Stimulated activated CD4-positive, alpha-beta T cell treated with anti-CD3 and anti-CD28 coated beads, Interleukin-1b, Interleukin-23, amount 100 ng/mL, for 24 hours (primary cell): ENCODE results near the gene PHACTR3.

ENCODE experiments used
- DNase-seq, 4 experiments: peaks; one replicate each; pipeline ENCODE4 v3.0.0-alpha.2; 2020; ENCODE audit warnings: low read depth in 4 of 4, low spot score in 1 of 4

PHACTR3 gene

DNA sequence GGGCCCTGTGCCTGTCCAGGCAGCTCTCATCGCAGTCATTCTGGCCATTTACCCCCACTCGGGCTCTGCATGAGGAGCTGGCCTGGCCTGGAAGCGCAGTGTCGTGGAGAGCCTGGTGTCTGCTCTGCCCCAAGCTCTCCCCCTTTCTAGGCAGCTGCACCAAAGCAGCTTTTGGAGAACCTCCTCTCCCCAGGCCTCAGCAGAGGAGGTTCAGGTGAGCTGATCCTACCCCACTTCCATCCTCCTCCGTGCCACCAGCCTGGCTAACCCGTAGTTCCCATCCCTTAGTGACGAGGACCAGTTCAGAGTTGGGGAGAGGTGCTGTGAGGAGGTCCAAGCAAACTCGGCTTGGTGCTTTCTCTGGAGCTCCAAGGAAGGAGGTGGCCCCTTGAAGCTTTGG lies 30.5 kb upstream of the PHACTR3 start:
- DNase-seq = no peak

DNA sequence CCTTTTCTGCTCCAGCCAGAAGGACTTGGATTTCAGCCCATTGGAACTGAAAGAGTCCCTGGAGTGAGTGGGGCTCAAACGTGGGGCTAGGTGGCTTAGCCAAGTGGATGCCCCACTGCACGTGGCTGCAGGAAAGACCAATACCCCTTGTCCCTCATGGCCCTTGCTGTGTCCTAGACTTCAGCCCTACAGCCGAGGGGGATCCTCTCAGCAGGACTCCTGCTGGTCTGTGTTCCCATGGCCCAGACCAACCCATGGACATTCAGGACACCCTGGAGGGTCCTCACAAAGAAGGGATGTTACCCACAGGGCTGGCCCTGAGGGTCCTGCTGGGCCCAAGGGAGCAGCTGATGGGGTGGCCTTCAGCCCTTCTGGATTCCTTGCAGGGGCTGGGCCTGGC lies 30.0 kb upstream of the PHACTR3 start:
- no peak for DNase-seq

DNA sequence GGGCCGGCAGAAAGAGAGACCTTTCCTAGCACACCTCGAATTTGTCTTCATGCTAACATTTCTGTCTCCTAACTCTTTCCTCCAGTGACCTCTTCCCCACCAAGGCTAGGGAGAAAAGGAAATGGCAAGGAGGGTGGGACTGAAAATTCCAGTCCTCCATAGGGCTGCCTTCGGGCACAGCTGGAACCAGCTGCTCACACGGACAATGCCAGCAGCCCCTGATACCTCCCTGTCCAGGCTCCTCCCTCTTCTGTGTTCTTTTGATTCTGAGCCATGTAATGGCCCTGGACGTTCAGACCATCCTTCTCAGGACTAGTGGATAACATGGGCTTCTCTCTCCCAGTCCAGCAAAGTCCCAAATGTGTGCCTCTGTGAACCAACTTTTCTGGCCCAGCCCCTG lies 29.1 kb upstream of the PHACTR3 start:
- no peak for DNase-seq

DNA sequence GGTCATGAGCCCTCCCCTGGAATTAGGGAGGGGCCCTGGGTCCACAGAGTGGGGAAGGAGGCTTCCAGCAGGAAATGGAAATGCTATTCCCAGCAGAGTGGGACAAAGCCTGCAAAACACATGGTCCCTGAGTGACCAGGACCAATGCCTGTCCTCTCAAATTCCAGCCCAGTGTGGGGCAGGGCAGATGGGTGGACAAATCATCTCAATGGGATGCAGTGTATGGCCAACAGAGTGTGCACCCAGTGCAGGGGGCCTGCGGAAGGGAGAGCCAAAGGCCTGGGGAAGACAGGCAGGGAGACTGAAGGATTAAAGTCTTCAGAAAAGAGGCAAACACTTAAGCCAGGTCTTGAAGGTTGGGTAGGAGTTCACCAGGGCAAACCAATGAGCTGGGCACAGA lies 28.7 kb upstream of the PHACTR3 start:
- no peak for DNase-seq

DNA sequence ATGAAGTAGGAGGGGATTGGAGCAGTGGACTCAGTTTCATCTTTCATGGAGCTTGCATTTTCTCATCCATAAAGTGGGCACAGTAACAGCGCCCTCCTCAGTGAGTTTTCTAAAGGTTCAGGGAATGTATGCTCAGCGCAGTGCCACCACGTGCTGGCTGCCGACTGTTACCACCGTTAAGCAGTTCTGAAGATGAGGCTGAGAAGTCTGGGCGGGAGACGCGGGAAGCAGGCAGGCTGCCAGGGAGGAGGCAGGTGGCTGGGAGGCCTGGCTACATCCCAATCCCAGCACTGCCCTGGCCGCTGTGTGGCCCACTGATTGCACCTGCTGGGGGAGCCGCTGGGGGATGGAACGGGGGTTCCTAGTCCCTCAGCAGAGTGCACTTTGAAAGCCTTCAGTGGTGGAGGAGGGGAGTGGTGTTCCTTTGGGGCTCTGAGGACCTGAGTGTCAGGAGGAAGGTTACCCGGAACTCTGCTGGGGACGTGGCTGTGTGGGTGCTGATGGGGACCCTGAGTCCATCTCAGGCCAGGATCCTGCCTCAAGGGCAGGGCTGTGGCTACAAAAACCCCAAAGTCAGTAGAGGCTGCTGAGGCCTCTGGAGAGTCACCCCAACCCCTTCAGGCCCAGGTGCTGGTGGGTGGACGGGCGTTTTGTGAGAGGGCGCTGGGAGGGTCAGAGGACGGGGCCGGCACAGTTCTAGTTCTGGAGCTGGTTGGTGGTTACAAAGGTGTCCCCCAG lies 28.0 kb upstream of the PHACTR3 start:
- DNase-seq = no peak

DNA sequence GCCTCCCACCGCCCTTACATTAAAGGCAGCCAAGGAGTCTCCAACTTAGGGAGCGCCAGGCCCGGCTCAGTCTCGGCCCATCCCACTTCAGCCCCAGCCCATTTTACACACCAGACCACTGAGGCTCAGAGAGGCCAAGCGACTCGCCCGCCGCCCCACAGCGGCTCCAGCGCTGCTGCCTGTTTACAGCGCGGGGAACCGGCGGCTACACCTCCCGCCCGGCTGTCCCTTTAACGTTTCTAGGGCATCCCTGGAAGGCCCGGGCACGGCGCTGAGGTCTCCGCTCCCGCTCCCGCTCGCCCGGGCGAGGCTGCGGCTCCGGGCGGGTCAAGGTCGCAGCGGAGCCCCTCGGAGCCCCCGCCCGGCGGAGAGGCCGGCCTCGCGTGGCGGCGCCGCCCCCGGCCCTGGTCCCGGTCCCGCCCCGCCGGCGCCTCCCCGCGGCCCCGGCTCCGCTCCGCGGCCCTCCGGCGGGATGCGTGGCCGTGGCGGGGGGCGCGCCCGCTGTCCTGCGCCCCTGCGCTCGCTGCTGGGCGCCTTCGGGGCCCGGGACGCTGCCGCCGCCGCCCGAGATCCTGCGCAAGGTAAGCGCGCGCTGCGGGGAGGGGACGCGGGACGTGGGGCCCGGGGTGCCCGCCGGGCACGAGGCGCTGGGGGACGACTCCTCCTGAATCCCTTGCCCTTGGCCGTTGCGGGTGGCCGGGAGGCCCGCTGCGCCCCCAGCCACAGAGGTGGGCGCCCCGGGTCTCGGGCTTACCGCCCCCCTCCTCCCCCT lies 27.1 kb upstream of the PHACTR3 start:
- DNase-seq = no peak

DNA sequence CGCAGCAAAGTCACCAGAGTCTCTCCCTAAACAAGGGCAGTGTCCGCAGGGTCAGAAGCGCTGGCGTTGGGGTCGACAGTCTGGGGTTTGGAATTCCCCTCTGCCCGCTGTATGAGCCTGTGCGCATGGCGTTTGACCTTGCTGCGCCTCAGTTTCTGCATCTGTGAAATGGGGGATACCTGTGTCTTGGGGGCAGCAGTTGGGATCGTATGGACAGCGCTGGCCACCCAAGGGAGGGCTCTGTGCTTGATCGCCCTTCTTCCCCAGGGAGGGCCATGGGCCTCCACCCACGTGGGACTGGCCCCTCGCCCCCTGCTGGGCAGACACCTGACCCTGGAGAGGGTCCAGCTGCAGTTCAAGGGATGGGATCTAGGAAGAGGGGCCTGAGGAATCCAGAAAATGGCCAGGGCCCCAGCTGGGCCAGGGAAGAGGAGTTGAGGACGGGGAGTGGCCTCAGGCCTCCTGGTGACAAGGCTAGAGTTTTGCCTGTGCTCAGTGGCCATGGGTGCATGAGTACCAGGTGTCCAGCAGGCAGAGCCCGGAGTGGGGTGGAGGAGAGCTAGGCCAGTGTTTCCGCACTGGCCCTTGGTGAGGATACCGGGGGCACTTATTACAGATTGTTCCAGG lies 26.4 kb upstream of the PHACTR3 start:
- no peak for DNase-seq

DNA sequence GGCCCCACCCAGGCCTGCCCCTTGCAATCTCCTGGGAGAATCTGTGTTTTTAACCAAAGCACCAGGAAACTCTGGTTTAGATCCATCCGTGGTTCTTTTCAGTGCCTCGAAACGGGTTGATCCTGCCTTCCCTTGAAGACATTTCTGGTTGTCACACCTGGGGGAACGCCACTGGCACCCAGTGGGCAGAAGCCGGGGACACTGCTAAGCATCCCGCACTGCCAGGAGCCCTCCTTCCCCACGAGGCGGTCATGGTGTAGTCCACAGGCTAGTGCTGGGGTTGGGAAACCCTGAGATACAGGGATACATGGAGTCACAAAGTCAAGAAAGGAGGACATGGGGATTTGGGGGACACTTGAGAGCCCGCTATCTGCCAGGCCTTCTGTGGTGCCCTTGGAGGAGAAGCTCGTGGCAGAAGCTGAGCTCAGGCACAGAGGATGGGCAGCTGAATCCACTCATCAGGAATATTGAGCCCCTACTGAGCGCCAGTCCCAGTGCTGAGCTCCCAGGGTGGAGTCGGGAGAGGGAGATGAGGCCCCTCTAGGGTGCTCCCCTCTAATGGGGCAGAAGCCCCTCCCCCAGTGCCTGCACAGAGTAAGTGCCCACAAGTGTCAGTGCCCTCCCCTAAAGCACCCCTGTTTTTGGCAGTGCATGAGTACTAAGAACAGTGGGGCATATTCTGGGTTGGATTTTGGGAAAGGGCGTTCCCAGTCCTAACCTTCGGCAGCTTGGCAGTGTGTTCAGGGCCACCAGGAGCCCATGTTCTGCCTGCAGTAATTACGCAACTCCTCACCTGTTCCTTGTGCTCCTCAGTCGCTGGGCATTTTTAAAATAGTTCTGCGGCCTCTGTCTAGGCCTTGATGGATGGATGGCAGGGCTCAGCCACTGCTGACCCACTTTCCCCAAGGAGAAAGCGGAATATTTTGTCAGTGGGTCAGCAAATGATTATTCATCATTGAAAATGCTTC lies 25.6 kb upstream of the PHACTR3 start:
- DNase-seq = no peak

DNA sequence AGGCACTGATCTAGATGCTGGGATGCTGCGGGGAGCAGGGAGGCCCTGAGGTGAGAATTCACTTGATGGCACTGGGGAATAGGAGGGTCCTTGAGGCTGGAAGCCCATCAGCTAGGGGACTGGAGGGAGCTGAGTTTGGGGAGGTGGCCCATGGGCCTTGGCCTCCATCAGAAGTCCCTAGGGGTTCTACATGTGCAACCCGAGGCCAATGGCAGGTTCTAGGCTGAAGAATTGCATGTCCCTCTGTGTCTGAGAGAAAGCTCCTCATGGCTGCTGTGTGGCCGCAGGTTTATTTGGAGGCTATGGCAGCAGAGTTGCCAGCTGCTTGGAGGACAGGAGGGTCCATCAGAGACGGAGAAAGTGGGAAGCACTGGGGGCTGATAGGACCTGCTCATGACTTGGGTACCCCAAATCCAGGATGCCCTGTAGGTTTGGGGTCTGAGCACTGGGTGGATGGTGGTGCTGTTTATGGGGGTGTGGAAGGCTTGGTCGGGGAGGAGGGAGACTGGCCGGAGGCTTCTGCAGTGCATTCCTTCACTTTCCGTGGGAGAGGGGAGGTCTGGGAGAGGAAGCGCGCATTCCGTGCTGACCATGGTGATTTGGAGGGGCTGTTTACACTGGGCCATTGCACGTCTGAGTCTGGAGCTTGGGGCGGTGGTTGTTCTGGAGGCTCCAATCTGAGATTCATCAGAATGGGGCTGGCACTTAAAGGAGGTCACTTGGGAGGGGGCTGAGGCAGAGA lies 24.8 kb upstream of the PHACTR3 start:
- DNase-seq = no peak

DNA sequence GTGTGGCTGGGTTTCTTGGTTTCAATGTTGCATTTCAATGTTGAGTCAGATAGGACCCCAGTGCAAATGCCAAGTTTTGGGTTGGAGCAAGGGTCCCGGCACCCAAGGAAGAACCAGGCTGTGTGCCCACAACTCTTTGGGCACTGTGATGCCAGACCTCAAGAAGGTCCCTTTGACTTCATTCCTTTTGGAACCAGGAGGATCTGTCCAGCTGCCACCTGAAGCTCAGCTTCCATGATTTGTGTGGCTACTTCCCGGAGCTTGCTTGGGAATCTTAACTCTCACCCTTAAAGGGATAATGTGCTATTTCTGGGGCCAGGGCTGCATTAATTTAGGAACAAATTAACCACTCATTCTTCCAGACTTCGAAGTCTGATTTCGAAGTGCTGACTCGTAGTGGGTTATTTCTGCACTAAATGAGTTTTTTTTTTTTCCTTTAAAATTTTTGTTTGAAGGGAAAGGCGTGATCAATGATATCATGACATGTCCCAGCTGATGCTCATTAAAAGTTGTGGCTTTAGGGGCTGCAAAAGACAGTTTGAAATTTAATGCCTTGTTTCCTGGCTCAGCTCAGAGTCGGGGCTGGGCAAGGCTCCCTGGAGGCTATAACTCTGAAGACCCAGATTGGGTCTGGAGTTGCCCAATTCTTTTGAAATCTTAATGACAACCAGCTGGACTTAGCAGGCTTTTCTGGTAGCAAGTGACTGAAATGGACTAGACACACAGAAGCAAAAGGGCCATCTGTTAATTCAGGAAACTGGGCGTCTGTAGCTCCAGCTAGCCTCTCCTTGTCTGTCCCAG lies 24.0 kb upstream of the PHACTR3 start:
- no peak for DNase-seq

DNA sequence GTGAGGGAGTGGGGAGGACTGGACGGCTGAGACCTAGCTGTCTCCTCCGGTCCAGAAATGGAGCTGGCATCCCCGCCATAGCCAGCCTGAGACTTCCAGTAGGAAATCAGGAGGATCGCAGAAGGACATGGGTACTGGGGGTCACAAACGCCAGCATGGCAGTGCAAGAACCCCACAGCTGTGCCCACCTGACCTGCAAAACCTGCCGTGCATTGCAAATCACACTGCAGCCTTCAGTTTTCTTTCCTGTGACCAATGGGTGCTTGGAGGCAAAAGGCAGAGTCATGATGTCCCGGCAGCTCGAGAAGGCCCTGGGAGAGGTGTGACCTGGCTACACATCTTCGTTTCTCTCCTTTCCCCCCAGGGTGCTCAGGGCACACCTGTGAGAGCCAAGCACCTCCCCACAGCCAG lies 23.3 kb upstream of the PHACTR3 start:
- DNase-seq = no peak

DNA sequence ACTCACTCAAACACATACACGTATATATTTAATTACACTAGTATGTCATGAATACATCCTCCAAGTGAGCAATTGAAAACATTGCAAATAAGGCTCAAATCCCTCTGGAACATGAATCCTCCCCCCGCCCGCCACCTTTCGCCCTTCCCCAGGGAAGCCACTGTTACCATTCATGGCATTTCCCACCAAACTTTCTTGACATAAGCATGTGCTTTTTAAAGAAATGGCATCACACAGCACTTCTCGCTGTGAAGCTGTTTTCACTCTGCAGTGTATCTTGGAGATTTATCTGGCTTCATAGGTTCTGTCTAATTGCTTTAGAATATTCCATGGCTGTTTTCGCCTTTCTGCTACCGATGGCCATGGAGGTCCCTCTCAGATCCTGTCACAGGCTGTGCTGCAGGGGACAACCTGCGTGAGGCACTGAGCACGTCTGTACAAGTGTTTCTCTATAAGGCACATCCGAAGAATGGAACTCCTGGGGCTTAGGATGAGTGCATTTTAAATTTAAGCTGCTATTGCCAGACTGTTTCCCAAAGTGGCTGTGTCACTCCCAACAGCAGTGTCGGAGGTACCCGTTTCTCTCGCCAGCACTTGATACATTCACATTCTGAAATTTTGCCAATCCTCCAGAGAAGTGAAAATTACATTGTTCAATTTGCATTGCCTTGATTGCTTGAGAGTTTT lies 22.2 kb upstream of the PHACTR3 start:
- no peak for DNase-seq

DNA sequence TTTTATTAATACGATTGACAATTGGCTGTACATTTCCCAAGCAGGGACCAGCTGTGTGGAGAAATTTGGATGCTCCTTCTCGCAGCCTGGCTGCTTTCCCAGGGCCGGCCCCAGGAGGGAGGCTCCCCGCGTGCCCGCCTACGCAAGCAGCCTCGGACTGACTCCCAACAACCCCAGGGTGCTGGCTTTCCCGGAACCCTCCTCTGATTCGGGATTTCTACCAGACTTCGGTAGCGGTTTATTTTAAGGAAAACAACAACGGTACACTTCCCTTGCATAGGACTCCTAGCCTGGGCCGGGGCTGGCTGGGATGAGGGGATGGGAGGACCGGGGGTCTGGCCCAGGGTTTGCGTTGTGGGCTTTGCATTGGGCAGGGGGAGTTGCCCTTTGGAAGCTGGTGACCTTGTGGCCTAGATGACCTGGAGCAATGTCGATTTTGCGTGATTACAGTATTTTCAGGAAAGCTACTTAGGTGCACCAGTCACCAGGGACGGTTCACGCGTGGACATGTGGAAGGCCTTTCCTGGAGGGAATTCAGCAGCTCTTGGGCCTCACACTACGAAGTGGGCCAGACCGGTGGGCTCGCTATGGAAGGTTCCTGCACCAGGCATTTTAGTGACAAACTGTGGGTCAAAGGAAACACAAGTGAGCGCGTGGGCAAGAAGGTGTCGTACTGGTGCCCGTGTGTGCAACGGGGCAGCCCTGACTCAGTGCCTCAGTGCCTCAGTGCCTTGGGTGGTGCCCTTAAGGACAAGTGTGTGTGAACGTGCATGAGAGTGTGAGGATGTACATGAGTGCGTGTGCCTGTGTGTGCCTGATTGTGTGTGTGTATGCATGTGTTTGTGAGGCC lies 20.7 kb upstream of the PHACTR3 start:
- no peak for DNase-seq

DNA sequence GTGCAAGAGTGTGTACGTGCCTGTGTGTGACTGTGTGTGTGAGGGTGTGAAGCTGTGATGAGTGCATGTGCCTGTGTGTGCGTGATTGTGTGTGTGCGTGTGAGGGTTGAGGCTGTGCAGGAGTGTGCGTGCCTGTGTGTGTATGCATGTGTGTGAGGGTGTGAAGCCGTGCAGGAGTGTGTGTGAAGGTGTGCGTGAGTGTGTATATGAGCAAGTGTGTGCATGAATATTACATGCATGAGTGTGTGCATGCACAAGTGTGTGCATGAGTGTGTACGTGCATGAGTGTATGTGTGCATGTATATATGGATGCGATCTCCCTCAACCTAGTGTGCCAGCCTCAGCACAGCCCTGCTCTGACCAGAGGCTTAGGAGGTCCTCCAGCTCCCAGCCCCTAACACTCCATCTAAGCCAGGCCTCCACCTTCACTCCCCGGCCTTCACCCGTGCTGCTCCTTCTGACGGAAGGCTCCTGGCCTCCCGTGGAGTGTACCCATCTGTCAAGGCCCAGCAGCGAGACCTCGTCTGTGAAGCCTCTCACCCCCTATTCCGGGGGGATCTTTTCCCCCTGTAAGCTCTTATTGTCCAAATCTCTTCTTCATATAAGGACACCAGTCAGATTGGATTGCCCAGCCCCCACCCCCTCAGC lies 19.9 kb upstream of the PHACTR3 start:
- DNase-seq = no peak

DNA sequence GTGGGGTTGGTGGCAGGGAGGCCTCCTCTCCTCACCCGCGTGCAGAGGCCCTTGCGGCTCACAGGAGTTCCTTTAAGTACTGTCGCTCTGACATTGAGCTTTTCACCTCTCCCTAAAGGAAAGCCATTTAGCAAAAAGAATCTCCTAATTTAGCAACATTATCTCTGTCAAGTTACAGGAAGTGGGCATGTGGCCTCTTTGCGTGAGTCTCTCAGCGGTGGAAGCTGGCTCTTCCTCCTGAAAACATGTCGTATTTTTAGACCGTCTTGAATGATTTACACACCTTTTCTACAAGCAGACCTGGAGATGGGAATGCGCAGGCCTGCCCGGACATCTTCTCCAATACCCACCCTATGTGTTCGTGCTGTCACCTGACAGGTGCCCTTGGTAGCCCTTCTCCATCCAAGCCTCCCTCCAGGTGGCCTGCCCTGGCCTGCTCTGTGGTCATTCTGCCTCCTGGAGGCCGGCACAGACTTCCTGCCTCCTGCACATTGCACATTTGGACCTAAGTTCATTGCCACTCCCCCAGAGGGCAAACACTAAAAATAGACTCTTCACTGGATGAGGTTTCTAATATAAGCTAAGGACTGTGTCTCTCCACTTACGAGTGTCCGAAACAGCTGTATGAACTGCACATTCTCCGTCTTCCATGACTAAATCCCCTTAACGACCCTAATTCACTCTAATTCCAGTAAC lies 18.5 kb upstream of the PHACTR3 start:
- no peak for DNase-seq

DNA sequence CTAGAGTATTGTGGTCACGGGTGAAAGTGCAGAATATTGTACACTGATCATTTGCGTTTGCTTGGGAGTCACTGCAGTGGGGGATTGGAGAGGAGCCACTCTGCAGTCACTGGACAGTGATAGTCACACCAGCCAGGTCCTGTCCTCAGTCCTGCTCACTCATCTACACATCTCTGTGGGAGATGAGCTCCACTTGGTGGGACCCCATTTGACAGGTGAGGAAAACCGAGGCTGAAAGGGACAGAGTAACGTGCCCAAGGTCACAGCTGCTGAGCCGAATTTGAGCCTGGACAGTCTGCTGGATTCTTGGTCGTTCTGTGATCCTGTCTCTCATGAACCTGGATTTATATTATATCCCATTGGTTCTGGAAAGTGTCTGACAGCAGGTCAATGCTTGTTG lies 17.7 kb upstream of the PHACTR3 start:
- no peak for DNase-seq

DNA sequence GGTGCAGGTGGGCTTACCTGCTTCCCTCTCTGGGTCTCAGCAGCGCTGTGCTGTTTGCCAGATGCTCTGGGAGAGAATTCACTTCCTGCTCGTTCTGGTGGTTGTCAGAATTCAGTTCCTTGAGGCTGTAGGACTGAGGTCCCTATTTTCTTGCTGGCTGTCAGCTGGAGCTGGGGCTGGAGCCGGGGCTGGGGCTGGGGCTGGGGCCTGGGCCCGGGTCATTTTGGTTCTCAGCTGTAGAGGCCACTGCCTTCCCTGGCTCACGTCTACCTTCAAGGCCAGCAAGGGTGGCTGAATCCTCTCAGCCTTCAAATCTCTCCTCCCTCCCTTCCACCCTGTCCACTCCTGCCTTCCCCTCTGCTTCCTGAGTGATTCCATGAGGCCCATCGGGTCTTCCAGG lies 16.8 kb upstream of the PHACTR3 start:
- no peak for DNase-seq
